Muscle layer of duodenum (tissue), 2 donors: ENCODE results near the gene RNF133.
"Not testable (repeated sequence)": the region's sequence is repeated elsewhere in the genome, so short reads cannot be mapped to it uniquely, and the experiment has no call there.

Source experiments
- H3K27ac ChIP-seq: one replicate; pipeline ENCODE4 v1.7.0; 2013; ENCODE audit warnings: mild to moderate bottlenecking, low read length
- H3K27me3 ChIP-seq: one replicate; pipeline ENCODE4 v1.7.0; 2013; ENCODE audit warnings: low read depth, mild to moderate bottlenecking, control low read depth, low read length
- H3K36me3 ChIP-seq, 2 donors: one replicate each; pipeline ENCODE4 v1.7.0; 2013; ENCODE audit warnings: low read length in 2 of 2, control low read depth in 1 of 2, mild to moderate bottlenecking in 1 of 2; ENCODE audit not compliant: insufficient read depth in 2 of 2, control insufficient read depth in 1 of 2
- H3K4me1 ChIP-seq, 2 donors: one replicate each; pipeline ENCODE4 v1.7.0; 2013; ENCODE audit warnings: low read length in 2 of 2, mild to moderate bottlenecking in 2 of 2, control low read depth in 1 of 2, moderate library complexity in 1 of 2; ENCODE audit not compliant: insufficient read depth in 2 of 2, control insufficient read depth in 1 of 2
- H3K4me3 ChIP-seq, 2 donors: one replicate each; pipeline ENCODE4 v1.7.0; 2013; ENCODE audit warnings: low read length in 2 of 2, low read depth in 1 of 2, mild to moderate bottlenecking in 1 of 2
- H3K9me3 ChIP-seq, 2 donors: one replicate each; pipeline ENCODE4 v1.7.0; 2013; ENCODE audit warnings: low read length in 2 of 2, control low read depth in 1 of 2, mild to moderate bottlenecking in 1 of 2; ENCODE audit not compliant: control insufficient read depth in 1 of 2
- donor health status: healthy.

The RNF133 gene

GRCh38 chr7:122689346-122690109, 9.4 kb downstream of the RNF133 start:
- H3K4me3 ChIP-seq = no peak overlapping the region
- no peaks in the 10 kb centered on the region for H3K9me3 ChIP-seq
- H3K36me3 ChIP-seq = no peaks in the 10 kb centered on the region
- no peaks in the 10 kb centered on the region for H3K4me1 ChIP-seq
- no peaks in the 10 kb centered on the region for H3K27me3 ChIP-seq
- no peak overlapping the region for H3K27ac ChIP-seq

- H3K4me3 ChIP-seq = no peak overlapping the region
- H3K27me3 ChIP-seq = no peaks in the 10 kb centered on the region
- H3K36me3 ChIP-seq = no peaks in the 10 kb centered on the region
- no peaks in the 10 kb centered on the region for H3K4me1 ChIP-seq
- no peaks in the 10 kb centered on the region for H3K9me3 ChIP-seq
- no peak overlapping the region for H3K27ac ChIP-seq
These were observed 10.4 kb downstream of the RNF133 start for GRCh38 chr7:122688400-122688998.

GRCh38 chr7:122686360-122686878, 12.5 kb downstream of the RNF133 start:
- Histone ChIP-seq H3K27me3 (no peaks in the 10 kb centered on the region), H3K4me1 (no peaks in the 10 kb centered on the region), H3K36me3 (no peaks in the 10 kb centered on the region), H3K9me3 (no peaks in the 10 kb centered on the region), H3K4me3 (no peak overlapping the region), H3K27ac (no peak overlapping the region)

- Histone ChIP-seq H3K9me3 (no peaks in the 10 kb centered on the region), H3K27ac (no peak overlapping the region), H3K27me3 (no peaks in the 10 kb centered on the region), H3K4me1 (no peaks in the 10 kb centered on the region), H3K4me3 (no peak overlapping the region), H3K36me3 (no peaks in the 10 kb centered on the region)
These were observed 14.4 kb downstream of the RNF133 start for GRCh38 chr7:122684504-122684903.

GRCh38 chr7:122682815-122683550, 15.9 kb downstream of the RNF133 start:
- no peaks in the 10 kb centered on the region for H3K36me3 ChIP-seq

GRCh38 chr7:122681186-122681585, 17.7 kb downstream of the RNF133 start:
- not testable (repeated sequence) for H3K4me1 ChIP-seq, H3K4me3 ChIP-seq, H3K36me3 ChIP-seq, H3K27ac ChIP-seq, H3K27me3 ChIP-seq, H3K9me3 ChIP-seq

More at GRCh38 chr7:122682815-122683550, 15.9 kb downstream of the RNF133 start:
- Histone ChIP-seq H3K9me3 (no peaks in the 10 kb centered on the region), H3K27ac (no peak overlapping the region), H3K4me3 (no peak overlapping the region), H3K4me1 (no peaks in the 10 kb centered on the region), H3K27me3 (no peaks in the 10 kb centered on the region)

GRCh38 chr7:122679813-122680212, 19.1 kb downstream of the RNF133 start:
- no peaks in the 10 kb centered on the region for H3K9me3 ChIP-seq

GRCh38 chr7:122679269-122679709, 19.6 kb downstream of the RNF133 start:
- not testable (repeated sequence) for H3K9me3 ChIP-seq, H3K27me3 ChIP-seq, H3K4me1 ChIP-seq, H3K27ac ChIP-seq, H3K36me3 ChIP-seq, H3K4me3 ChIP-seq

More at GRCh38 chr7:122679813-122680212, 19.1 kb downstream of the RNF133 start:
- Histone ChIP-seq H3K27me3 (no peaks in the 10 kb centered on the region), H3K4me3 (no peak overlapping the region), H3K27ac (no peak overlapping the region), H3K4me1 (no peaks in the 10 kb centered on the region), H3K36me3 (no peaks in the 10 kb centered on the region)

- Histone ChIP-seq H3K4me3 (no peak overlapping the region), H3K36me3 (no peaks in the 10 kb centered on the region), H3K27me3 (no peaks in the 10 kb centered on the region), H3K4me1 (no peaks in the 10 kb centered on the region), H3K27ac (no peak overlapping the region), H3K9me3 (no peaks in the 10 kb centered on the region)
These were observed 21.8 kb downstream of the RNF133 start for GRCh38 chr7:122677149-122677548.

- no peaks in the 10 kb centered on the region for H3K36me3 ChIP-seq
- no peaks in the 10 kb centered on the region for H3K4me1 ChIP-seq
- no peaks in the 10 kb centered on the region for H3K27me3 ChIP-seq
- H3K9me3 ChIP-seq = no peaks in the 10 kb centered on the region
- H3K4me3 ChIP-seq = no peak overlapping the region
- no peak overlapping the region for H3K27ac ChIP-seq
These were observed 22.5 kb downstream of the RNF133 start for GRCh38 chr7:122676466-122676865.

GRCh38 chr7:122675621-122676020, 23.3 kb downstream of the RNF133 start:
- Histone ChIP-seq H3K4me1 (no peaks in the 10 kb centered on the region), H3K27me3 (no peaks in the 10 kb centered on the region), H3K27ac (no peak overlapping the region), H3K36me3 (no peaks in the 10 kb centered on the region), H3K4me3 (no peak overlapping the region), H3K9me3 (no peaks in the 10 kb centered on the region)
